Ecto neural progenitor cell (in vitro differentiated cells): Measurements from ENCODE around the gene LCTL.
"Not testable (repeated sequence)": the region's sequence is repeated elsewhere in the genome, so short reads cannot be mapped to it uniquely, and the experiment has no call there.

Source experiments
- DNase-seq: peaks from one replicate; pipeline ENCODE4 v3.0.0-alpha.2; 2018; ENCODE audit warnings: low spot score

The LCTL gene

DNA sequence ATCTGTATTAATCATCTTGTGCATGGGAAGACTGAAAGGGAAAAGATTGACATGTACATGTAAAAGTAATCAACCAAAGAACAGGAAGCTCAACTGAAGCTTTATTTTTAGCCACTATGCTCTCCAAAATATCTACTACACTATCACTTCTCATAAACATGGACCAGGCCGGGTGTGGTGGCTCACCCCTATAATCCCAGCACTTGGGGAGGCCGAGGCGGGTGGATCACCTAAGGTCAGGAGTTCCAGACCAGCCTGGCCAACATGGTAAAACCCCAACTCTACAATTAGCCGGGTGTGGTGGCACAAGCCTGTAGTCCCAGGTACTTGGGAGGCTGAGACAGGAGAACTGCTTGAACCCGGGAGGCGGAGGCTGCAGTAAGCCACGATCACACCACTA, 65.5 kb downstream of the LCTL start:
- not testable (repeated sequence) for DNase-seq

DNA sequence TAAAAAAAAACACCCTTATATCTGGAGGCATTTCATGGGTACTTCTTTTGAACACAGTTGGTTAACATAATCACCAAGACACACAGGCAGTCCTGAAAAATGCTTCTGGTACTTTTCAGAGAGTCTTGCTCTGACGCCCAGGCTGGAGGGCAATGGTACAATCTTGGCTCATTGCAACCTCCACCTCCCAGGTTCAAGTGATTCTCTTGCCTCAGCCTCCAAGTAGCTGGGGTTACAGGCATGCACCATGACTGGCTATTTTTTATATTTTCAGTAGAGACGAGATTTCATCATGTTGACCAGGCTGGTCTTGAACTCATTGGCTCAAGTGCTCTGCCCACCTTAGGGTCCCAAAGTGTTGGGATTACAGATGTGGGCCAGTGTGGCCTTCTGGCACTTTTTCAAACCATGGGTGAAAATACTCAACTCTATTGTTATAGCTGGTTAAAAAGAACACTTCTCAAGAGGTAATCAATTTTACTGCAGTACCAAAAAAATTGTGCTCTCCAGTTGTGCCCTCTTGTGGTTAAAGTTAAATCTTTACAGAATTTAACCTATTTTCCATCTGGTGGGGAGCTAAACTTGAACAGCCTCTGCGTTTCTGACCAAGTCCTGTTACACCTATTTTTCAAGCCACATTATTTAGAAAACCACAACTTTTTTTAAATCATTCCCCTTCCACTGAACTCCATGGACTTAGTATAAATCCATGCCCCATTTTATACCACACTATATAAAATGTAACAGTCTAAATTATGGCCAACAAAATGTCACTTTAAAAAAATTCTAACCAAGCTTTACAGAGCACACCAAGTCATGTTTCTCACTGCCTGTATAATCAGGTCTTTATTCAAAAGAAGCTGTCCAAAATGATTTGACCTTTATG, 67.1 kb downstream of the LCTL start:
- DNase-seq, result no peak
